ENCODE data around the gene CRYAA. TPM values are rescaled to one million over a fixed set of nuclear protein-coding genes. Genes with fewer than 3 reads are reported as not detected.
"Not testable (repeated sequence)": the region's sequence is repeated elsewhere in the genome, so short reads cannot be mapped to it uniquely, and the experiment has no call there.

CRYAA gene
- total and polyA plus RNA-seq, 5 donors from 2014 or later, result not detected

DNA sequence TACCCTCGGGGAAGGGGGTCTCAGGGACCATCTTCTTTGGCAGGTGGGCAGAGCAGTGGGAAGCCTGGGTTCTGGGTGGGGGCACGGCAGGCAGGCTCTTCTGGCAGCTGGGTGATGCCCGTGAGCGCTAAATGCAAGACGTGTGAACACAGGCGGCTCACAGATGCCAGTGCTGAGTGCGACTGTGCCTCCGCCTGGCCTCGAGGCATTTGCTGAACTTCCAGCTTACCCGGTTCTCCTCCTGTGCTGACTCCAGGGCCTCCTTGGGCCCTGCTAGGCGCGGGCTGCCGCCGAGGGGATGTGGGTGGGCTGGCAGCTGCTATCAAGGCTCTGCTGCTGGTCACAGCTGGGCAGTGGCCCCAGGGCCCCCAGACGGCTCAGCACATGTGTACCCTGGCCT is 12.2 kb downstream of the CRYAA start:
- not testable (repeated sequence) for H3K4me1 Mint-ChIP-seq; H3K4me3 ChIP-seq (ENCODE audit: low read depth, low read length); H3K4me3 Mint-ChIP-seq; H3K4me1 ChIP-seq (ENCODE audit: control insufficient read depth, insufficient read depth, low read length, poor library complexity, severe bottlenecking); H3K27ac ChIP-seq (ENCODE audit: insufficient read depth, low read length, poor library complexity, severe bottlenecking); H3K27me3 Mint-ChIP-seq; ATAC-seq (ENCODE audit: low read depth in 2 of 2); H3K27me3 ChIP-seq (ENCODE audit: control insufficient read depth, insufficient read depth, low read length); H3K36me3 ChIP-seq (ENCODE audit: control insufficient read depth, insufficient read depth, low read length); H3K27ac Mint-ChIP-seq; H3K9me3 ChIP-seq (ENCODE audit: control insufficient read depth in 2 of 2, low read length in 2 of 2); DNase-seq; H3K36me3 Mint-ChIP-seq; H3K9me3 Mint-ChIP-seq

DNA sequence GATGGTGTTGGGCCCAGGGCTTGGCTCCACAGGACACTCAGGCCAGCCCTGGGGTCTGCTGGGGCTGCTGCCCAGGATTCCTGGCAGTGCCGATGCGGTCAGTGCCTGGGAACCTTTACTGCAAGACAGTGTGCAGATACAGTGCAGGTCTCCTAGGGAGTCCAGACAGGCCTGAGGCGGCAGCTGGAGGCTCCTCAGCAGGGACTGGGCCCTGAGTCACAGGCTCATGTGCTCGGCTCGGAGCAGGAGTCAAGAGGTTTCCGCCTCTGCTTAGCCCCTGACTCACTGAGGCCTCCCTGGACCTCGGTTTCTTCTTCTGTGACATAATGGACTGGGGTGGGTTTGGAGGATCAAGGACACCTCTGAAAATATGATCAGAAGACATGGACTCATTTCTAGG is 18.5 kb downstream of the CRYAA start:
- H3K27ac ChIP-seq (ENCODE audit: insufficient read depth, low read length, poor library complexity, severe bottlenecking); H3K4me1 Mint-ChIP-seq; H3K36me3 Mint-ChIP-seq; H3K36me3 ChIP-seq (ENCODE audit: control insufficient read depth, insufficient read depth, low read length); DNase-seq; H3K27me3 Mint-ChIP-seq; ATAC-seq (ENCODE audit: low read depth in 2 of 2); H3K4me1 ChIP-seq (ENCODE audit: control insufficient read depth, insufficient read depth, low read length, poor library complexity, severe bottlenecking); H3K27ac Mint-ChIP-seq; H3K27me3 ChIP-seq (ENCODE audit: control insufficient read depth, insufficient read depth, low read length); H3K9me3 ChIP-seq (ENCODE audit: control insufficient read depth in 2 of 2, low read length in 2 of 2); H3K9me3 Mint-ChIP-seq; H3K4me3 ChIP-seq (ENCODE audit: low read depth, low read length); H3K4me3 Mint-ChIP-seq: not testable (repeated sequence)

DNA sequence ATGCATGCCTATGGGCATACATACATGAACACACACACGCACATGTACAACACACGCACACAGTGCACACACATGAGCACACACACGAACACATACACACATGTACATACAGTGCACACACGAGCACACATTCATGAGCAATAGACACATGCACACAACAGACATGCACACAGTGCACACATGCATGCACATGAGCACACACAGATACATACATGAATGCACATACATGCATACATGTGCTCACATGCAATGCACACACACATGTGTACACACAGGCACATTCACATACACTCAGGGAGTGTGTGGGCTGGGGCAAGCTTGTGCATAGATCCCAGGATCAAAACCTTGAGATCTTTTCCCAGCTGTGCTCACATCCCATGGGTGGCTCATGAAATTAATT is 18.9 kb downstream of the CRYAA start:
- Mint-ChIP-seq H3K27me3 (no peaks in the 10 kb centered on the region), H3K27ac (peak overlapping the region in 1 of 3 donors; percentile 46), H3K4me3 (no peak overlapping the region), H3K36me3 (peaks cover 3% of the 10 kb centered on the region), H3K9me3 (peaks cover 0 to 1% (median 0%) of the 10 kb centered on the region in 7 donors), H3K4me1 (peaks cover 0 to 8% (median 3%) of the 10 kb centered on the region in 4 donors)
- Histone ChIP-seq H3K27ac (ENCODE audit: insufficient read depth, low read length, poor library complexity, severe bottlenecking) (no peak overlapping the region), H3K4me1 (ENCODE audit: control insufficient read depth, insufficient read depth, low read length, poor library complexity, severe bottlenecking) (no peaks in the 10 kb centered on the region), H3K4me3 (ENCODE audit: low read depth, low read length) (no peak overlapping the region), H3K9me3 (ENCODE audit: control insufficient read depth in 2 of 2, low read length in 2 of 2) (no peaks in the 10 kb centered on the region), H3K27me3 (ENCODE audit: control insufficient read depth, insufficient read depth, low read length) (no peaks in the 10 kb centered on the region), H3K36me3 (ENCODE audit: control insufficient read depth, insufficient read depth, low read length) (no peaks in the 10 kb centered on the region)
- DNase-seq (no peak), ATAC-seq (ENCODE audit: low read depth in 2 of 2) (no peak)

- Mint-ChIP-seq H3K36me3 (peaks cover 3% of the 10 kb centered on the region), H3K27me3 (no peaks in the 10 kb centered on the region), H3K4me3 (no peak overlapping the region), H3K4me1 (peaks cover 0 to 8% (median 3%) of the 10 kb centered on the region in 4 donors), H3K27ac (no peak overlapping the region), H3K9me3 (peaks cover 0 to 2% (median 0%) of the 10 kb centered on the region in 7 donors)
- Histone ChIP-seq H3K36me3 (ENCODE audit: control insufficient read depth, insufficient read depth, low read length) (no peaks in the 10 kb centered on the region), H3K27me3 (ENCODE audit: control insufficient read depth, insufficient read depth, low read length) (no peaks in the 10 kb centered on the region), H3K4me1 (ENCODE audit: control insufficient read depth, insufficient read depth, low read length, poor library complexity, severe bottlenecking) (no peaks in the 10 kb centered on the region), H3K27ac (ENCODE audit: insufficient read depth, low read length, poor library complexity, severe bottlenecking) (no peak overlapping the region), H3K9me3 (ENCODE audit: control insufficient read depth in 2 of 2, low read length in 2 of 2) (no peaks in the 10 kb centered on the region), H3K4me3 (ENCODE audit: low read depth, low read length) (no peak overlapping the region)
- ATAC-seq (ENCODE audit: low read depth in 2 of 2) (no peak), DNase-seq (no peak)
These were observed 19.4 kb downstream of the CRYAA start for GRCh38 chr21:43188181-43188580.

GRCh38 chr21:43188592-43189210 is 19.9 kb downstream of the CRYAA start:
- no peak overlapping the region for H3K27ac ChIP-seq (ENCODE audit: insufficient read depth, low read length, poor library complexity, severe bottlenecking)
- H3K4me1 ChIP-seq (ENCODE audit: control insufficient read depth, insufficient read depth, low read length, poor library complexity, severe bottlenecking), result no peaks in the 10 kb centered on the region
- peaks cover 0 to 8% (median 3%) of the 10 kb centered on the region in 4 donors for H3K4me1 Mint-ChIP-seq
- no peak for ATAC-seq (ENCODE audit: low read depth in 2 of 2)
- peaks cover 0 to 3% (median 0%) of the 10 kb centered on the region in 7 donors for H3K9me3 Mint-ChIP-seq
- no peaks in the 10 kb centered on the region for H3K27me3 ChIP-seq (ENCODE audit: control insufficient read depth, insufficient read depth, low read length)
- no peak for DNase-seq
- H3K4me3 Mint-ChIP-seq, result no peak overlapping the region
- H3K27ac Mint-ChIP-seq, result no peak overlapping the region
- peaks cover 3% of the 10 kb centered on the region for H3K36me3 Mint-ChIP-seq
- no peaks in the 10 kb centered on the region for H3K27me3 Mint-ChIP-seq
- H3K36me3 ChIP-seq (ENCODE audit: control insufficient read depth, insufficient read depth, low read length), result no peaks in the 10 kb centered on the region
- no peaks in the 10 kb centered on the region for H3K9me3 ChIP-seq (ENCODE audit: control insufficient read depth in 2 of 2, low read length in 2 of 2)
- no peak overlapping the region for H3K4me3 ChIP-seq (ENCODE audit: low read depth, low read length)

DNA sequence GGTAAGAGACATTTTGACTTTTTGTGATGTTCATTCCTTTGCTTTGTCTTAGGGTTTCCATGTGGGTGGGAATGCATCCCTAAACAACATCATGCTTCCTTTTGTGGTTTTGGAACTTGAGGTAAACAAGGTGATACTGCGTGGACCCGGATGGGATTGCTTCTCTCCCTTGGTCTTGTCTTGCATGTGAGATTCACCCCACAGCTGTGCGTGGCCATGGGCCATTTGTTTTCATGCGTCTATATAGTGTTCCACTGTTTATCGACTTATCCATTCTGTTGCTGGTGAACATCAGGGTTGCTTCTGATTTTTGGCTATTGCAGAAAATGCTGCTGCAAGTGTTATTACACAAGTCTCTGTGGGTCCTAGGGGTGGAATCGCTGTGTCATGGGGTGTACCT is 21.1 kb downstream of the CRYAA start:
- no peak overlapping the region for H3K4me3 ChIP-seq (ENCODE audit: low read depth, low read length)
- H3K27me3 ChIP-seq (ENCODE audit: control insufficient read depth, insufficient read depth, low read length), result no peaks in the 10 kb centered on the region
- Mint-ChIP-seq H3K27me3 (no peaks in the 10 kb centered on the region), H3K9me3 (peaks cover 0 to 3% (median 0%) of the 10 kb centered on the region in 7 donors), H3K27ac (no peak overlapping the region), H3K4me3 (no peak overlapping the region), H3K36me3 (peaks cover 3% of the 10 kb centered on the region), H3K4me1 (peaks cover 0 to 8% (median 3%) of the 10 kb centered on the region in 4 donors)
- H3K27ac ChIP-seq (ENCODE audit: insufficient read depth, low read length, poor library complexity, severe bottlenecking), result no peak overlapping the region
- H3K9me3 ChIP-seq (ENCODE audit: control insufficient read depth in 2 of 2, low read length in 2 of 2), result no peaks in the 10 kb centered on the region
- ATAC-seq (ENCODE audit: low read depth in 2 of 2), result no peak
- H3K36me3 ChIP-seq (ENCODE audit: control insufficient read depth, insufficient read depth, low read length), result no peaks in the 10 kb centered on the region
- H3K4me1 ChIP-seq (ENCODE audit: control insufficient read depth, insufficient read depth, low read length, poor library complexity, severe bottlenecking), result no peaks in the 10 kb centered on the region
- DNase-seq, result no peak

DNA sequence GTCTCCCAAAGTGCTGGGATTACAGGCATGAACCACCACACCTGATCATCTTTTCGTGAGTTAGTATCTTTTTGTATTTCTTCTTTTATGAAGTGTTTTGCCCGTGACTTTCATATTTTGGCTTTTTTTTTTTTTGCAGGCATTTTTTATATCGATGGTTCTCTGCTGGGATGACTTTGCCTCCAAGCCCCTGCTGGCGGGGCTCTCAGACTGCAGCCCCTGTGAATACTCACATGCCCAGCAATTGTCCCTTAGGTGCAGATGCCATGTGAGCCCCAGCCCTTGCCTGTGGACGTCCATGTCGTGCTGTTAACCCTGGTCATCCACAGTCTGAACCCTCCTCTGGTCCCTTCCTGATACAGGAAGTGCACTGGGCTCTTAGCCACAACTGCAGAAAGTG is 21.7 kb downstream of the CRYAA start:
- H3K4me3 Mint-ChIP-seq, result no peak overlapping the region
- H3K27ac Mint-ChIP-seq, result no peak overlapping the region
- peaks cover 0 to 3% (median 0%) of the 10 kb centered on the region in 7 donors for H3K9me3 Mint-ChIP-seq
- Histone ChIP-seq H3K27me3 (ENCODE audit: control insufficient read depth, insufficient read depth, low read length) (no peaks in the 10 kb centered on the region), H3K27ac (ENCODE audit: insufficient read depth, low read length, poor library complexity, severe bottlenecking) (no peak overlapping the region), H3K4me3 (ENCODE audit: low read depth, low read length) (no peak overlapping the region), H3K9me3 (ENCODE audit: control insufficient read depth in 2 of 2, low read length in 2 of 2) (no peaks in the 10 kb centered on the region), H3K4me1 (ENCODE audit: control insufficient read depth, insufficient read depth, low read length, poor library complexity, severe bottlenecking) (no peaks in the 10 kb centered on the region), H3K36me3 (ENCODE audit: control insufficient read depth, insufficient read depth, low read length) (no peaks in the 10 kb centered on the region)
- H3K36me3 Mint-ChIP-seq, result peaks cover 3% of the 10 kb centered on the region
- ATAC-seq (ENCODE audit: low read depth in 2 of 2) (no peak), DNase-seq (no peak)
- H3K4me1 Mint-ChIP-seq, result peaks cover 0 to 8% (median 3%) of the 10 kb centered on the region in 4 donors
- H3K27me3 Mint-ChIP-seq, result no peaks in the 10 kb centered on the region

DNA sequence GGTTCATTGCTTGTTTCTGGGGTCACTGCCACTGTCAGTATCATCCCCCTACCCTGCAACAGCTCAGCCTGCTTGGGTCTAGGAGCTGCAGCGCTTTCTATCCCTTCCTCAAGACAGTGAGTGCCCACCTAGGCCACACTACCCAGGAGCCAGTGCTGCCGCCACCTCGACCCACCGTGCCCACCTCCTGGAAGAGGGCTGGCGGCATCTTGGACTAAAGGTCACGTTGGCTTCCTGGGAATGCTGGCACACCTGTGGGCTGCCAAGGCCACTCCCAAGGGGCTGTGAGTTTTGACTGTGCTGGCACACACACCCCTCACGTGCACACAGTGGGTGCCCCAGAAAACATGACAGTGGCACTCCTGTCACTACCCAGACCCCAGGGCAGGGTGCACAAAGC is 22.1 kb downstream of the CRYAA start:
- Mint-ChIP-seq H3K36me3 (peaks cover 5% of the 10 kb centered on the region), H3K9me3 (peaks cover 0 to 3% (median 0%) of the 10 kb centered on the region in 7 donors), H3K4me1 (peaks cover 0 to 11% (median 3%) of the 10 kb centered on the region in 4 donors), H3K27ac (no peak overlapping the region), H3K27me3 (no peaks in the 10 kb centered on the region), H3K4me3 (no peak overlapping the region)
- Histone ChIP-seq H3K27me3 (ENCODE audit: control insufficient read depth, insufficient read depth, low read length) (no peaks in the 10 kb centered on the region), H3K27ac (ENCODE audit: insufficient read depth, low read length, poor library complexity, severe bottlenecking) (no peak overlapping the region), H3K36me3 (ENCODE audit: control insufficient read depth, insufficient read depth, low read length) (no peaks in the 10 kb centered on the region), H3K4me1 (ENCODE audit: control insufficient read depth, insufficient read depth, low read length, poor library complexity, severe bottlenecking) (no peaks in the 10 kb centered on the region), H3K9me3 (ENCODE audit: control insufficient read depth in 2 of 2, low read length in 2 of 2) (no peaks in the 10 kb centered on the region), H3K4me3 (ENCODE audit: low read depth, low read length) (no peak overlapping the region)
- DNase-seq (no peak), ATAC-seq (ENCODE audit: low read depth in 2 of 2) (no peak)
